K562 (cell line): Measurements from ENCODE around the gene NRXN2. TPM values are rescaled to one million over a fixed set of nuclear protein-coding genes. Genes with fewer than 3 reads are reported as not detected.

Experiments used
- GATA2 ChIP-seq: sonication (generic); formaldehyde crosslinking; IDR thresholded peaks from 2 replicates; pipeline ENCODE4 v1.4.0; 2020; ENCODE audit warnings: mild to moderate bottlenecking, missing genetic modification reagents
- HOMEZ ChIP-seq: fragments of 250-450 bp; sonication (Bioruptor Pico); IDR thresholded peaks from 2 replicates; pipeline ENCODE4 v1.4.0; 2020; ENCODE audit warnings: mild to moderate bottlenecking, moderate library complexity
- PHB ChIP-seq: fragments of 250-450 bp; sonication (Bioruptor Pico); IDR thresholded peaks from 2 replicates; pipeline ENCODE4 v1.5.0; 2021
- PHTF2 ChIP-seq: fragments of 250-450 bp; sonication (Bioruptor Pico); IDR thresholded peaks from 2 replicates; pipeline ENCODE4 v1.5.0; 2021; ENCODE audit warnings: mild to moderate bottlenecking
- RCOR1 ChIP-seq, 2 experiments: IDR thresholded peaks; 2 replicates each; pipeline ENCODE4 v1.6.1; 2012; ENCODE audit warnings: low read depth in 2 of 2, low read length in 2 of 2, borderline replicate concordance in 1 of 2, improper control_type of control experiment in 1 of 2
- SRSF1 ChIP-seq: fragments of 200-400 bp; formaldehyde crosslinking; IDR thresholded peaks from 2 replicates; pipeline ENCODE4 v1.6.1; 2017; ENCODE audit warnings: mild to moderate bottlenecking, low read depth, low read length, moderate library complexity
- TSC22D4 ChIP-seq: fragments of 450-650 bp; IDR thresholded peaks from 2 replicates; pipeline ENCODE4 v1.6.1; 2016; ENCODE audit warnings: missing genetic modification characterization, missing biosample characterization, control low read depth
- ZBTB1 ChIP-seq: sonication (generic); formaldehyde crosslinking; IDR thresholded peaks from 2 replicates; pipeline ENCODE4 v1.8.1; 2023; ENCODE audit warnings: missing genetic modification reagents, low read depth, mild to moderate bottlenecking, borderline replicate concordance
- ZFP36 ChIP-seq: fragments of 150-350 bp; IDR thresholded peaks from 2 replicates; pipeline ENCODE4 v1.6.1; 2018; ENCODE audit warnings: low read length, low read depth; ENCODE audit not compliant: partially characterized antibody
- ZNF184 ChIP-seq: sonication (generic); formaldehyde crosslinking; IDR thresholded peaks from 2 replicates; pipeline ENCODE4 v1.5.0; 2020; ENCODE audit warnings: missing genetic modification reagents
- ZNF583 ChIP-seq: fragments of 250-450 bp; sonication (Bioruptor Pico); IDR thresholded peaks from 2 replicates; pipeline ENCODE4 v1.4.0; 2020
- ZNF717 ChIP-seq: fragments of 250-450 bp; sonication (Bioruptor Pico); IDR thresholded peaks from 2 replicates; pipeline ENCODE4 v1.5.0; 2021
- polyA plus RNA-seq, 8 experiments: library from polyadenylated mRNA; depleted of rRNA in 4 of 8; stranded (reverse) in 5 of 8; unstranded in 3 of 8; fragments of >200 nt; fragmentation: Nextera tagmentation in 2 of 8; fragmentation: Illumina TruSeq in 1 of 8; extraction: Ambion mirVana in 2 of 8; extraction: Trizol in 1 of 8; gene quantifications; 2 replicates each; pipeline versions ENCODE4 v1.2.1 to v1.2.3, GENCODE V29; 2011 to 2014; ENCODE audit warnings: inconsistent platforms in 1 of 8, missing spikeins in 1 of 8
- total RNA-seq, 7 experiments: library from RNA; depleted of rRNA in 6 of 7; stranded (reverse); fragments of >200 nt in 6 of 7; fragmentation: Illumina TruSeq in 2 of 7; extraction: Trizol in 2 of 7; gene quantifications; 2 replicates each; pipeline versions ENCODE4 v1.2.1 to v1.2.3, GENCODE V29; 2011 to 2021; ENCODE audit warnings: low replicate concordance in 1 of 7
- TF ChIP-seq, protein P1 (sequence below): fragments of 450-650 bp; formaldehyde crosslinking; IDR thresholded peaks from 2 replicates; pipeline ENCODE4 v1.4.0; 2020; ENCODE audit warnings: mild to moderate bottlenecking
- TF ChIP-seq, protein P2 (sequence below): fragments of 250-450 bp; sonication (Bioruptor Pico); IDR thresholded peaks from 2 replicates; pipeline ENCODE4 v1.5.0; 2021; ENCODE audit warnings: mild to moderate bottlenecking, borderline replicate concordance
- TF ChIP-seq, protein P3 (sequence below): fragments of 250-450 bp; sonication (Bioruptor Pico); IDR thresholded peaks from 2 replicates; pipeline ENCODE4 v1.8.0; 2021; ENCODE audit warnings: moderate library complexity, mild to moderate bottlenecking, inconsistent platforms
- TF ChIP-seq, protein P4 (sequence below): fragments of 450-650 bp; IDR thresholded peaks from 2 replicates; pipeline ENCODE4 v1.6.1; 2016; ENCODE audit warnings: missing biosample characterization, missing genetic modification characterization
- TF ChIP-seq, protein P5 (sequence below): IDR thresholded peaks from 3 replicates; pipeline ENCODE4 v1.6.1; 2011; ENCODE audit warnings: borderline replicate concordance, mild to moderate bottlenecking, moderate library complexity; ENCODE audit not compliant: insufficient read length; ENCODE audit errors: extremely low read depth

The NRXN2 gene
- total and polyA plus RNA-seq, 9 of the 15 experiments (the other 6 are each of a cell fraction or from before 2014, with no cell fraction given) = 0.07 to 0.47 (median 0.15) TPM; not detected in 4

GRCh38 chr11:64583296-64584262 lies 139.4 kb downstream of the NRXN2 start (continued):
- TF ChIP-seq, protein P1, sequence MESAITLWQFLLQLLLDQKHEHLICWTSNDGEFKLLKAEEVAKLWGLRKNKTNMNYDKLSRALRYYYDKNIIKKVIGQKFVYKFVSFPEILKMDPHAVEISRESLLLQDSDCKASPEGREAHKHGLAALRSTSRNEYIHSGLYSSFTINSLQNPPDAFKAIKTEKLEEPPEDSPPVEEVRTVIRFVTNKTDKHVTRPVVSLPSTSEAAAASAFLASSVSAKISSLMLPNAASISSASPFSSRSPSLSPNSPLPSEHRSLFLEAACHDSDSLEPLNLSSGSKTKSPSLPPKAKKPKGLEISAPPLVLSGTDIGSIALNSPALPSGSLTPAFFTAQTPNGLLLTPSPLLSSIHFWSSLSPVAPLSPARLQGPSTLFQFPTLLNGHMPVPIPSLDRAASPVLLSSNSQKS (CRISPR knock-in tag) = no peak
- no peak for TF ChIP-seq ZBTB1
- TF ChIP-seq PHTF2 = no peak
- TF ChIP-seq ZNF184 (CRISPR knock-in tag) = no peak
- TF ChIP-seq ZFP36 = peak; percentile 99
- TF ChIP-seq SRSF1 = no peak
- no peak for TF ChIP-seq RCOR1 (IDR thresholded peaks at IDR 0.05; ENCODE audit: borderline replicate concordance in 1 of 2, low read depth in 2 of 2, low read length in 2 of 2)
- TF ChIP-seq, protein P2, sequence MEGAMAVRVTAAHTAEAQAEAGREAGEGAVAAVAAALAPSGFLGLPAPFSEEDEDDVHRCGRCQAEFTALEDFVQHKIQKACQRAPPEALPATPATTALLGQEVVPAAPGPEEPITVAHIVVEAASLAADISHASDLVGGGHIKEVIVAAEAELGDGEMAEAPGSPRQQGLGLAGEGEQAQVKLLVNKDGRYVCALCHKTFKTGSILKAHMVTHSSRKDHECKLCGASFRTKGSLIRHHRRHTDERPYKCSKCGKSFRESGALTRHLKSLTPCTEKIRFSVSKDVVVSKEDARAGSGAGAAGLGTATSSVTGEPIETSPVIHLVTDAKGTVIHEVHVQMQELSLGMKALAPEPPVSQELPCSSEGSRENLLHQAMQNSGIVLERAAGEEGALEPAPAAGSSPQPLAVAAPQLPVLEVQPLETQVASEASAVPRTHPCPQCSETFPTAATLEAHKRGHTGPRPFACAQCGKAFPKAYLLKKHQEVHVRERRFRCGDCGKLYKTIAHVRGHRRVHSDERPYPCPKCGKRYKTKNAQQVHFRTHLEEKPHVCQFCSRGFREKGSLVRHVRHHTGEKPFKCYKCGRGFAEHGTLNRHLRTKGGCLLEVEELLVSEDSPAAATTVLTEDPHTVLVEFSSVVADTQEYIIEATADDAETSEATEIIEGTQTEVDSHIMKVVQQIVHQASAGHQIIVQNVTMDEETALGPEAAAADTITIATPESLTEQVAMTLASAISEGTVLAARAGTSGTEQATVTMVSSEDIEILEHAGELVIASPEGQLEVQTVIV (CRISPR knock-in tag) = no peak
- no peak for TF ChIP-seq HOMEZ (CRISPR knock-in tag)
- no peak for TF ChIP-seq ZNF717
- TF ChIP-seq, protein P3, sequence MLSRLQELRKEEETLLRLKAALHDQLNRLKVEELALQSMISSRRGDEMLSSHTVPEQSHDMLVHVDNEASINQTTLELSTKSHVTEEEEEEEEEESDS = no peak
- TF ChIP-seq GATA2 (CRISPR knock-in tag) = no peak
- TF ChIP-seq TSC22D4 (tag) = no peak
- TF ChIP-seq PHB (CRISPR knock-in tag) = no peak
- TF ChIP-seq, protein P4, sequence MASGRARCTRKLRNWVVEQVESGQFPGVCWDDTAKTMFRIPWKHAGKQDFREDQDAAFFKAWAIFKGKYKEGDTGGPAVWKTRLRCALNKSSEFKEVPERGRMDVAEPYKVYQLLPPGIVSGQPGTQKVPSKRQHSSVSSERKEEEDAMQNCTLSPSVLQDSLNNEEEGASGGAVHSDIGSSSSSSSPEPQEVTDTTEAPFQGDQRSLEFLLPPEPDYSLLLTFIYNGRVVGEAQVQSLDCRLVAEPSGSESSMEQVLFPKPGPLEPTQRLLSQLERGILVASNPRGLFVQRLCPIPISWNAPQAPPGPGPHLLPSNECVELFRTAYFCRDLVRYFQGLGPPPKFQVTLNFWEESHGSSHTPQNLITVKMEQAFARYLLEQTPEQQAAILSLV (tag) = no peak
- TF ChIP-seq, protein P5, sequence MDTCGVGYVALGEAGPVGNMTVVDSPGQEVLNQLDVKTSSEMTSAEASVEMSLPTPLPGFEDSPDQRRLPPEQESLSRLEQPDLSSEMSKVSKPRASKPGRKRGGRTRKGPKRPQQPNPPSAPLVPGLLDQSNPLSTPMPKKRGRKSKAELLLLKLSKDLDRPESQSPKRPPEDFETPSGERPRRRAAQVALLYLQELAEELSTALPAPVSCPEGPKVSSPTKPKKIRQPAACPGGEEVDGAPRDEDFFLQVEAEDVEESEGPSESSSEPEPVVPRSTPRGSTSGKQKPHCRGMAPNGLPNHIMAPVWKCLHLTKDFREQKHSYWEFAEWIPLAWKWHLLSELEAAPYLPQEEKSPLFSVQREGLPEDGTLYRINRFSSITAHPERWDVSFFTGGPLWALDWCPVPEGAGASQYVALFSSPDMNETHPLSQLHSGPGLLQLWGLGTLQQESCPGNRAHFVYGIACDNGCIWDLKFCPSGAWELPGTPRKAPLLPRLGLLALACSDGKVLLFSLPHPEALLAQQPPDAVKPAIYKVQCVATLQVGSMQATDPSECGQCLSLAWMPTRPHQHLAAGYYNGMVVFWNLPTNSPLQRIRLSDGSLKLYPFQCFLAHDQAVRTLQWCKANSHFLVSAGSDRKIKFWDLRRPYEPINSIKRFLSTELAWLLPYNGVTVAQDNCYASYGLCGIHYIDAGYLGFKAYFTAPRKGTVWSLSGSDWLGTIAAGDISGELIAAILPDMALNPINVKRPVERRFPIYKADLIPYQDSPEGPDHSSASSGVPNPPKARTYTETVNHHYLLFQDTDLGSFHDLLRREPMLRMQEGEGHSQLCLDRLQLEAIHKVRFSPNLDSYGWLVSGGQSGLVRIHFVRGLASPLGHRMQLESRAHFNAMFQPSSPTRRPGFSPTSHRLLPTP = no peak
- no peak for TF ChIP-seq ZNF583 (CRISPR knock-in tag)
